OCI-LY7 (cell line): ENCODE measurements around the gene RNF43.

Experiments
- CTCF ChIP-seq: fragments of 200-600 bp; sonication (generic); conservative IDR thresholded peaks from 2 replicates; pipeline ENCODE4 v1.5.1; 2014; ENCODE audit warnings: mild to moderate bottlenecking, antibody characterized with exemption, low read length, moderate library complexity, mixed read lengths
- EZH2phosphoT487 ChIP-seq: fragments of 200-600 bp; sonication (generic); IDR thresholded peaks from 2 replicates; pipeline ENCODE4 v1.6.1; 2018; ENCODE audit warnings: low read depth, borderline replicate concordance, mild to moderate bottlenecking, mixed run types, antibody characterized with exemption, low read length, moderate library complexity, mixed read lengths

- TF ChIP-seq CTCF (no peak), EZH2phosphoT487 (no peak)
Observed at GRCh38 chr17:58403311-58403710, 14.0 kb downstream of the RNF43 start.
